ENCODE results near the gene C1QTNF7.

C1QTNF7 gene

DNA sequence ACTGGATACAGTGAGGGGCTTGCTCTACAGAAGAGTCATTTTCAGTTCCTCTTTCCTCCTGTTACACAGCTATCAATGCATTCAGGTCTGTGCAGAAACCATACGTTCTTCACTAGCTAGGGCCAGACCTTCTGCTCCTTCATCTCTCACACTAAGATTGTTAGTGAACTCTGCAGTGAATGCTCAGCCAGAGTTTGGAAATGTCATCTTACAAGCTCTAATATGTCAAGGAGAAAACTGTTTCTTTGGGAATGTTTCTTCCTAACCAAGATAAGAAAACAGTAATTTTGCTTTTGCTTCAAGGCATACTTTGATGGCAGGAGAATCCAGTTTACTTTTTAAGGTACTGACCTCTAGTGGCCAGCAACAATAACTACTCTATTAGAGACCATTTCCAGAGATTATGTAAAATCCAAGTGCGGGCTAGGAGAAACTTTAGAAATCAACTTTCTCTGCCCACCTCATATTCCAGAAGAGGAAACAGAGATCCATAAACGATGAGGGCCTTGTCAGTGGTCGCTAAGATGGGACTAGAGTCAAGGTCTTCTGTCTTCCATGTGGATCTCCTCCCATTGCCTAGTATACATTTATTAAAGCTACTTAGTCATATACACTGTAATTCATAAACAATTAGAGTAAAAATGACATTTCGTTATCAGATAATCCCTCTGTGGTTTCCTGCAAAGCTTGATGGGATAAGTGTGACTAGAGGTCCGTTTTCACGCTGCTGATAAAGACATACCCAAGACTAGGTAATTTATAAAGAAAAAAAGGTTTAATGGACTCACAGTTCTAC lies 29.8 kb downstream of the C1QTNF7 start:
- no peak for TF ChIP-seq ZNF274 (IDR thresholded peaks at IDR 0.05; ENCODE audit: low read depth, low read length)
- no peak overlapping the region for H3K4me3 ChIP-seq (ENCODE audit: low read length)

DNA sequence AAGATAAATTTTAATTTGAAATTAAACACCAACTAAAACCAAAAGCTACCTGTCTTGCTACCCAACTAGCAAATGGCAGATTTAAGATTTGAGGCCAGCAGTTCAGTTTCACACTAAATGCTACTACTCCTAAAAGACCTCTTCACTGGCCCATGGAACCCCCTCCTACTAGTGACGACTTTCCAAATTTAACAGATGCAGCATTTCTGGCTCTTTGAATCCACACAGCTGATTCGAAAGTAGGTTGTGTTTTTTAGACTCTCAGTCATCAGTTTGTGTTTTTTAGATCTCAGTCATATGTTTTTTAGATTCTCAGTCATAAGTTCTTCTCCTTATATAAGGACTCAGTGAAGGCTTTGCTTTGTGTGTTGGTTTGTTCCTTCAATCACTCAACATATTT lies 30.8 kb downstream of the C1QTNF7 start:
- H3K4me3 ChIP-seq (ENCODE audit: low read length): no peak overlapping the region
- no peak for TF ChIP-seq ZNF274 (IDR thresholded peaks at IDR 0.05; ENCODE audit: low read depth, low read length)

DNA sequence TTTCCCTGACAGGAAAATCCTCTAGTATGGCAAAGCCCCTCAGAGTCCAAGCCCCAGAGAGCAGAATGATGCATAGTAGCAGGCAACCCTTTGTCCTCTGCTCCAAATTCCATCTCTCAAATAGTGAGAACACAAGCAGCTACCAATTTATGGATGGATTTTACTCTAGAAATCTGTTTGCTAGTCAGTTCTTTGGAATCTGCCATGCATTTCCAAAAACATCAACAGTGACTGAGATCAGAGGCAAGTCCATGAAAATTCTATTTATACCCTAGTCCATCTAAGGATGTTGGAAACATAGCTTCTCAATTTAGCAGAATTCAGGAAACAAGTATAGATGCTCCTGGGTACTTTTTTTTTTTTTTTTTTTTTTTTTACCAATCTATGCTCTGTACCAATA lies 31.9 kb downstream of the C1QTNF7 start:
- H3K4me3 ChIP-seq (ENCODE audit: low read length): no peak overlapping the region
- no peak for TF ChIP-seq ZNF274 (IDR thresholded peaks at IDR 0.05; ENCODE audit: low read depth, low read length)

DNA sequence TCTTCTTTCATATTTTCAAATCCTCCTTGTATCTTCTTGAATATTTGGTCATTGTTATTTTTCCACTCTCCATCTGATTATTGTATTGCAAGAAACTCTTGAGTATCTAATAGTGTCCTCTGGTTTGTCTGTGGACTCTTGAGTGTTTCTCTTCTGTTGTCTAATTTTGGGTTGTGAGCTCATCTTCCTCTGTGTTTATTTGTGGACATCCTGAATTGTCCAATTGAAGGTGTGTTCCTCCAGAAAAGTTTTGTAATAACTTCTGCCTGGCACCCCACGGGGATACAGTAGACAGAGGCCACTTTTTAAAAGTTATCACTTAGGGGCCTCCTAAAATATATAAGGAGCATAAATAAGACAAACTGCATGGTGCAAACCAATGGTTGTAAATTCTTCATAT lies 38.8 kb downstream of the C1QTNF7 start:
- TF ChIP-seq ZNF274 (IDR thresholded peaks at IDR 0.05; ENCODE audit: low read depth, low read length): no peak
- H3K4me3 ChIP-seq (ENCODE audit: low read length): no peak overlapping the region

DNA sequence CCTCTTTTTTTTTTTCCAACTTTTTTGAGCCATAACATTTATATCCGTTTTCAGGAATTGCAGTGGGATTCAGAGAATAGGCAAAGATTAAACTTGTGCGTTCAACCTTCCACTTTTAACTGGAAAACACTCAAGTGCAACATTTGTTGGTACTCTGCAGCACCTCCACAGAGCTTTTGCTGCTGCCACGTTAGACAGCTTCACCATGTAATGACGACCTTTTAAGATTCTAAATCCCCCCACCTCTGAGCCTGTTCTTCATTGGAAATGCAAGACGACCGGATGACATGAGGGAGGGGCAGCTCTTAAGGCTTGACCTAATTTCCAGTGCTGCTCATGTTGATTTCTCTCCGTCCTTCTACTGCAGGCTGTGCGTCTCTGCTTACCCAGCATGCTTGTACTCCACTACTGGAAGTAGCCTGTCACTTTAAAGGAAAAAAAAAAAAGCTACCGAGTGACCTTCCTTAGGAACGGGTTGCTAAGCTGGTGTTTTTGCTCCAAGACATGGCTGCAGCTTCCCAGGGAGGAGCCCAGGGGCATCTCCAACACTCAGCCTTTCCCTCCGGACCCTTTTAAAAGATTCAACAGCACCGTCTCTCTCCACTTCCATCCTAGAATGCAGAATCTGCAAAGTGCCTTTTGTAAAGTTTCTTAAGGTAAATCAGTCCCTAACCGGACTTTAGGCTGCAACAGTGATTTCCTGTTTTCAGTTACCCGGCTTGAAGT lies 41.7 kb downstream of the C1QTNF7 start, which contains the start of gene CC2D2A:
TSS of gene CC2D2A (plus strand) at position 481 of the 726 bp plus-strand sequence. CDS start 6,051 bp downstream, outside the sequence.
- H3K4me3 ChIP-seq (ENCODE audit: low read length): peak within 1 kb of the TSS; percentile 23; the same call in 1 of the 2 replicates

DNA sequence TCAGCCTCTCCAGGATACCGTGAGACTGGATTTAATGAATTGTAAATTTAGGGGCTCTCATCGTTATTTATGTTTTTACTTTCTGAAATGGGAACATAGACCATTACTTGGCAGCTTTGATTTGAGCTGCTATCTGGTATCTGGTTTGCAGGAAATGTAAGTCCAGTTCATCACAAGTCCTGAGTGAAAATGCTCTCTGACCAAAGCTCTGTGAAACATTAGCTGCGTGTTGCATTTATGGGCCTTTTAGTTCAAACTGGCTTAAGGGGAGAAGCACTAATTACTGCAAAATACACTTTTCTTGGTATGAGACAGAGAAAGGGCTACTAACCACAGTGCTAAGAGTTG lies 42.3 kb downstream of the C1QTNF7 start:
- no peak for TF ChIP-seq ZNF274 (IDR thresholded peaks at IDR 0.05; ENCODE audit: low read depth, low read length)
- H3K4me3 ChIP-seq (ENCODE audit: low read length): peak overlapping the region; percentile 23; the same call in 1 of the 2 replicates

More for the DNA sequence above, 41.7 kb downstream of the C1QTNF7 start, which contains the start of gene CC2D2A:
- TF ChIP-seq ZNF274 (IDR thresholded peaks at IDR 0.05; ENCODE audit: low read depth, low read length): no peak

DNA sequence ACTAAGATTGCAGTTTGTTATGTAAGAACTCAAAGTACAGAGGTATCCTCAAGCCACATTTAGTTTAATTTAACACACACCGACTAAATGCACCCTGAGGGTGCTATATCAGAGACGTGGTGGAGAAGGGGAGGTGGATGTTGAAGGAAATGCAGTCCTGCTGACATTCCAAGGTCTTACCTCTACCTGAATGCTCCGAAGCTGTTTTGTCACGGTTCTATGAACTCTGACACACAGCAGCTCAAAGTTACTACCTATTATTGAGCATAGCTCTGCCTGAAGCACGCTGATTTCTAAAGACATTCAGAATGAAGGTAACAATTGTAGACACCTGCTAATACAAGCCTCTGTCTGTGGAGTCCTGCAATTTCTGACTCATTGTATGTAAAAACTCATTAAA lies 48.6 kb downstream of the C1QTNF7 start:
- TF ChIP-seq ZNF274 (IDR thresholded peaks at IDR 0.05; ENCODE audit: low read depth, low read length): no peak
- H3K4me3 ChIP-seq (ENCODE audit: low read length): no peak overlapping the region

DNA sequence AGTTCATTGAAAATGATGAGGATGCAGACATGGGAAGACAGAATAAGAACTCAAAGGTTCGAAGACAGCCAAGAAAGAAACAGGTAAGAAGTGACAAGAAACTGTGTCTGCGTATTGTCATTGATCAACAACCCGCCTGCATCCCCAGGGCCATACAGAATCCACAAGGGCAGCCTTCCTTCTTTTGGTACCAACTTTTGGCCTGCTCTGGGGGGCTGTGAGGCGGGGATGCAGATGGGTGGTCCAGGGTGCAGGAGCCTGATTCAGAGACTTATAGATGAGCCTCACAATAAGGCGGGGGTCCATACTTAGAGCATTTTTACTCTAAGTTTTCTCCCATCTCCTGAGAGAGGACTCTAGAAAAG lies 50.9 kb downstream of the C1QTNF7 start:
- H3K4me3 ChIP-seq (ENCODE audit: low read length): no peak overlapping the region
- no peak for TF ChIP-seq ZNF274 (IDR thresholded peaks at IDR 0.05; ENCODE audit: low read depth, low read length)

DNA sequence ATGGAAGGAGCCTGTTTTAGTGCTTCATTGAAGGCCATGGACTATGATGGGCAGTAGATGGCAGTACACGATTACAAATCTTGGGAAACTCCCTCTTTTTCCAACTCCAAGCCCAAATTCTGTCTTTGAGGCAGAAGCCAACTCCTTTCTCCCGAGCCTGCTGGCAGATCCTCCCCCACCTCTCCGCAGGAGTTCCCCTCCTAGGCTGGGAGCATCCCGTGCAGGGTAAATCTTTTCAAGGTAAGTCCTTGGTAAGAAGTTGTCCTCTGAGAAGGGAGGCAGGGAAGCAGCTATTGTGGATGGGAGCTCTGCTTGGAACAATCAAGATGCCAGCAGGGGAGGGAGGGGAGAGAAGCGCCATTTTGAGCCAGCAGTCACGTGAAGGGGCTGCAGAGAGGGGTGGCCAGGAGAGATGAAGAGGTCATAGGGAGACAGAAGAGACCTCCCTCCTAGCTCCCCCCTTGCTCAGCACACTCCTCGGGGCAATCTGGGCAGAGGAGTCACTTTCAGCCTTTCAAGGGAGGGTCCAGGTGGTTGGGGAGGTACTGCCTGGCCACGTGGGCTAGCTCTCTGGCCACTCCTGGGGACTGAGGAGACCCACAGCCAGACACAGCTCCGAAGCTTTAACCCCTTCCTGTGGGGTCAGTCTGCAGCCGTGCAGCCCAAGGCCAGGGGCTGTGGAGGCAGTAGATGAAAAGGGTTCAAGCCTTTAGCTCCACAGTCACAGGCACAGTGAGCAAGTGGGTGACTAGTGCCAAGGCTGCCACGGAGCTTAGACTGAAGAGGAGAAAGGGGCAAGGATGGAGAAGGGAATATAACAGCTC lies 51.5 kb downstream of the C1QTNF7 start:
- no peak for TF ChIP-seq ZNF274 (IDR thresholded peaks at IDR 0.05; ENCODE audit: low read depth, low read length)

DNA sequence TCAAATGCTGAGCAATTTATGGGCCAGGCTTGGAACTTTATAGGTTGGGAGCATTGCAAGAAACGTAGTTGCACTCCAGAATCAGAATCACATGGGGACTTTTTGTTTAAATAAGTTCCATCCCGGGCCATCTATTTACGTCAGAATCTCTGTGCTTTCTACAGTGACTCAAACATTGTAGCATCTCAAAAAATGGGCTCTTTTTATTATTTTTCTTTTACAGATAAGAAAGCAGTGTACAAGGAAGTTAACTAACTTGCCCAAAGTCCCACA lies 52.0 kb downstream of the C1QTNF7 start:
- no peak overlapping the region for H3K4me3 ChIP-seq (ENCODE audit: low read length)
- no peak for TF ChIP-seq ZNF274 (IDR thresholded peaks at IDR 0.05; ENCODE audit: low read depth, low read length)

More for the DNA sequence above, 51.5 kb downstream of the C1QTNF7 start:
- no peak overlapping the region for H3K4me3 ChIP-seq (ENCODE audit: low read length)

DNA sequence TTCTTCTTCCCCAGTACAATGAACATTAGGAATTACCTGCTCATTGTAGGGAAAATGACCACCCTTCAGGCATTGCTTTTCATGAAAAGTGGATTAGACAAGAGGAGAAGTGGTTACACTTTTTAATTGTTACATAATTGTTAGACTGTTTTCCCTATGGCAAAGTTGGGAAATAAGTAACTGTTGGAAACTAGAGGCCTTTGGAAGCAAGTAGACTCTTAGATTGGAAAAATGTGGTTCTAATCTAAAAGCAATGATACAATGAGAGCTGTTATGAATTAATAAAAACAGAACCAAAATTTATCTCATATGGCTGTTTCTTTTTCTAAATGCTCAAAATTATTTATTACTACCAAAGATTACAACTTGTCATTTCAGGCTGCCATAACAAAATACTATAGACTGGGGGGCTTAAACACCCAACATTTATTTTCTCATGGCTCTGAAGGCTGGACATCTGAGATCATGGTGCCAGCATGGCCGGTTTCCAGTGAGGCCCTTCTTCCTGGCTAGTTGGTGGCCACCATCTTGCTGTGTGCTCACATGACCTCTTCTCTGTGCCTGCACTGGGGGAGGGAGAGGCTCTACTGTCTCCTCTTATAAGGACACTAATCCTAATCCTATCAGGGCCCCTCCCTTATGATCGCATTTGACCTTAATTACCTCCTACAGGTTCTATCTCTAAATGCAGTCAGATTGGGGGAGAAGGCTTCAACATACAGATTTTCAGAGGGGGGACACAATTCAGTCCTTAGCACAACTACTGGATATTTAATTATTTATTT lies 54.3 kb downstream of the C1QTNF7 start:
- no peak overlapping the region for H3K4me3 ChIP-seq (ENCODE audit: low read length)
- TF ChIP-seq ZNF274 (IDR thresholded peaks at IDR 0.05; ENCODE audit: low read depth, low read length): no peak

DNA sequence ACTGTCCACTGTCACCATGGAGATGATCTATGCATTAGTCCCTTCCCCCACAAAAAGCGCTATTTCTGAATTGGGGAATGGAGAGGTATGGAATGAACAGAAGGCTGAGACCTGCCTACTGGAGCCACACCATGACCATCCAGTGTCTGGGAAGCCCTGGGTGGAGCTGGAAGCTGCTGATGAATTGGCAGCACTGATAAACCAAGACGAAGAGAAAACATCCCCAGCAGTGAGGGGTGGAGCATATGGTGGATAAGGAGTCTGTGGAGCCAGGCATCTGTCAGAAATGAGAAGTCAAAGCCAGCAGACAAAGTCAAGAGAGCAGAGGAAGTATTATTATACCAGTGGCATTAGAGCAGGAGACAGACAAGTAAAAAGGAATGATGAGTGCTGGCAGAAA lies 55.0 kb downstream of the C1QTNF7 start:
- no peak overlapping the region for H3K4me3 ChIP-seq (ENCODE audit: low read length)
- TF ChIP-seq ZNF274 (IDR thresholded peaks at IDR 0.05; ENCODE audit: low read depth, low read length): no peak

DNA sequence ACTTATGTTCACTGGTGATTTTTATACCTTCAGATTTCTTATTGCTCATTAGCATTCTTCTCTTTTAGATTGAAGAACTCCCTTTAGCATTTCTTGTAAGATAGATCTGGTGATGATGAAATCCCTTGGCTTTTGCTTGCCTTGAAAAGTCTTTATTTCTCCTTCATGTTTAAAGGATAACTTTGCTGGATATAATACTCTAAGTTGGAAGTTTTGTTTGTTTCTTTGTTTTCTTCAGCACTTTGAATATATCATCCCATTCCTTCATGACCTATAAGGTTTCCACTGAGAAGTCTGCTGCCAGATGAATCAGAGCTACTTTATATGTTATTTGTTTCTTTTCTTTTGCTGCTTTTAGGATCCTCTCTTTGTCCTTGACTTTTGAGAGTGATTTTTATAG lies 60.3 kb downstream of the C1QTNF7 start:
- no peak for TF ChIP-seq ZNF274 (IDR thresholded peaks at IDR 0.05; ENCODE audit: low read depth, low read length)
- no peak overlapping the region for H3K4me3 ChIP-seq (ENCODE audit: low read length)

Data from GM08714 (cell line).